Right lobe of liver (tissue), 6 donors: Measurements from ENCODE around the gene GLS. TPM values are rescaled to one million over a fixed set of nuclear protein-coding genes. Genes with fewer than 3 reads are reported as not detected.
A peak's percentile ranks its signal among the peaks of the same experiment; 100 is the strongest.

Source experiments
- ATAC-seq, 4 donors: fragments of 200-7000 bp; cut with Tn5 transposase; one replicate each; pipeline ENCODE4 v1.9.1; 2020; ENCODE audit warnings: mild to moderate bottlenecking in 4 of 4, moderate library complexity in 4 of 4
- DNase-seq, 3 donors: peaks; one replicate each; pipeline ENCODE4 v3.0.0-alpha.2; 2020
- H3K27ac ChIP-seq, 3 donors: fragments of 200-600 bp; one replicate each; pipeline ENCODE4 v1.8.0; 2022
- H3K27me3 ChIP-seq, 2 donors: fragments of 200-600 bp; one replicate each; pipeline ENCODE4 v1.8.0; 2022
- H3K36me3 ChIP-seq, 4 donors: fragments of 200-600 bp; sonication (generic) in 1 of 4; one replicate each; pipeline versions ENCODE4 v1.5.1 to v1.8.0; 2017 to 2022; ENCODE audit warnings: control low read depth in 1 of 4
- H3K4me1 ChIP-seq, 4 donors: fragments of 200-600 bp; sonication (generic) in 1 of 4; one replicate each; pipeline versions ENCODE4 v1.5.1 to v1.8.0; 2017 to 2022; ENCODE audit warnings: control low read depth in 1 of 4
- H3K4me3 ChIP-seq, 3 donors: fragments of 200-600 bp; one replicate each; pipeline ENCODE4 v1.8.0; 2022
- H3K9me3 ChIP-seq, 4 donors: fragments of 200-600 bp; sonication (generic) in 1 of 4; one replicate each; pipeline versions ENCODE4 v1.5.1 to v1.8.0; 2017 to 2022; ENCODE audit warnings: control low read depth in 1 of 4
- CTCF ChIP-seq, 4 donors: fragments of 200-600 bp in 3 of 4; fragments of 450-650 bp in 1 of 4; IDR thresholded peaks; one replicate each; pipeline versions ENCODE4 v1.5.1 to v1.8.0; 2016 to 2022; ENCODE audit warnings: antibody characterized with exemption in 4 of 4, mild to moderate bottlenecking in 2 of 4
- POLR2A ChIP-seq: fragments of 450-650 bp; IDR thresholded peaks from one replicate; pipeline ENCODE4 v1.6.1; 2017; ENCODE audit warnings: antibody characterized with exemption, mild to moderate bottlenecking
- WGBS: methylation state at CpG from one replicate; pipeline ENCODE4 v1.1.6; 2018; ENCODE audit warnings: low coverage, low lambda C conversion rate; ENCODE audit not compliant: insufficient coverage; ENCODE audit errors: missing lambda C conversion rate; 5-methylcytosine and 5-hydroxymethylcytosine counted together
- intact Hi-C, 2 donors: fragments of 100-400 bp; cut with DNase I; formaldehyde crosslinking; loops; one replicate each; pipeline versions ENCODE4 v1.11.2 to v1.14.1; 2022
- total RNA-seq, 6 experiments: library from RNA; depleted of rRNA in 2 of 6; stranded (reverse); fragments of >200 nt in 2 of 6; fragmentation: NEBNext Ultra II Directional in 3 of 6; extraction: Animal tissue kit (Norgen Biotek cat#: 25700) in 3 of 6; gene quantifications; one replicate each; pipeline versions ENCODE4 v1.1.0 to v1.2.4, GENCODE V29; 2016 to 2023
- donor health status: DM: no; HTN: yes; CAD: no.
- donor health status: DM: no; HTN: no; CAD: no.
- donor health status: DM: no; HTN: no; CAD: no.
- donor health status: DM: no; HTN: yes; CAD: no.
- donor health status: DM: no; HTN: yes; CAD: no.

Gene GLS
- total RNA-seq, 6 experiments from 2014 or later: 6.6 to 25.0 (median 16.9) TPM

GRCh38 chr2:190943706-190944105 lies 63.1 kb downstream of the GLS start:
- no peaks in the 10 kb centered on the region for H3K9me3 ChIP-seq
- no peak overlapping the region for H3K27ac ChIP-seq
- H3K36me3 ChIP-seq: no peaks in the 10 kb centered on the region
- no peak for DNase-seq
- H3K27me3 ChIP-seq: no peaks in the 10 kb centered on the region
- ATAC-seq: no peak
- H3K4me1 ChIP-seq: peaks cover 0 to 4% (median 0%) of the 10 kb centered on the region in 4 donors
- no peak for TF ChIP-seq CTCF (IDR thresholded peaks at IDR 0.05)
- TF ChIP-seq POLR2A: no peak
- no peak overlapping the region for H3K4me3 ChIP-seq
- intact Hi-C loops: no loop called here
- 60% methylated on average over 2 of the region's 2 CpGs for WGBS

- Histone ChIP-seq H3K4me3 (no peak overlapping the region), H3K27me3 (no peaks in the 10 kb centered on the region), H3K9me3 (no peaks in the 10 kb centered on the region), H3K27ac (no peak overlapping the region), H3K36me3 (no peaks in the 10 kb centered on the region), H3K4me1 (peaks cover 0 to 4% (median 0%) of the 10 kb centered on the region in 4 donors)
- DNase-seq (no peak), ATAC-seq (peak in 1 of 4 donors; percentile 50)
- TF ChIP-seq POLR2A: no peak
- WGBS: 11% methylated on average over 1 of the region's 1 CpG
- intact Hi-C loops: no loop called here
These were observed 66.5 kb downstream of the GLS start for GRCh38 chr2:190947141-190947540.

- no peak overlapping the region for H3K4me3 ChIP-seq
These were observed 67.2 kb downstream of the GLS start for GRCh38 chr2:190947711-190948251.

GRCh38 chr2:190948671-190949070 lies 68.0 kb downstream of the GLS start:
- intact Hi-C loops: no loop called here
- ATAC-seq: peak in 2 of 4 donors; percentile 35 to 38
- TF ChIP-seq CTCF (IDR thresholded peaks at IDR 0.05): no peak
- no peak for TF ChIP-seq POLR2A
- H3K36me3 ChIP-seq: no peaks in the 10 kb centered on the region
- H3K4me3 ChIP-seq: no peak overlapping the region
- 63% methylated on average over 2 of the region's 2 CpGs for WGBS
- H3K9me3 ChIP-seq: no peaks in the 10 kb centered on the region
- peaks cover 0 to 4% (median 0%) of the 10 kb centered on the region in 4 donors for H3K4me1 ChIP-seq
- H3K27me3 ChIP-seq: no peaks in the 10 kb centered on the region
- no peak overlapping the region for H3K27ac ChIP-seq
- no peak for DNase-seq

More at GRCh38 chr2:190947711-190948251, 67.2 kb downstream of the GLS start:
- no peaks in the 10 kb centered on the region for H3K9me3 ChIP-seq
- no peak overlapping the region for H3K27ac ChIP-seq
- 38% methylated on average over 2 of the region's 2 CpGs for WGBS
- H3K36me3 ChIP-seq: no peaks in the 10 kb centered on the region
- ATAC-seq (peak; percentile 48 to 73 (median 52)), DNase-seq (no peak)
- intact Hi-C loops: no loop called here
- TF ChIP-seq POLR2A (no peak), CTCF (IDR thresholded peaks at IDR 0.05) (peak in 1 of 4 donors; percentile 0)
- peaks cover 0 to 4% (median 0%) of the 10 kb centered on the region in 4 donors for H3K4me1 ChIP-seq
- no peaks in the 10 kb centered on the region for H3K27me3 ChIP-seq

- WGBS: 88% methylated on average over 1 of the region's 3 CpGs
- no peaks in the 10 kb centered on the region for H3K9me3 ChIP-seq
These were observed 70.0 kb downstream of the GLS start for GRCh38 chr2:190950566-190950991.

More at GRCh38 chr2:190950566-190950991, 70.0 kb downstream of the GLS start:
- Histone ChIP-seq H3K36me3 (no peaks in the 10 kb centered on the region), H3K4me3 (no peak overlapping the region), H3K27ac (no peak overlapping the region), H3K27me3 (no peaks in the 10 kb centered on the region), H3K4me1 (peaks cover 0 to 4% (median 0%) of the 10 kb centered on the region in 4 donors)
- intact Hi-C loops: no loop called here
- no peak for TF ChIP-seq CTCF (IDR thresholded peaks at IDR 0.05)
- TF ChIP-seq POLR2A: no peak
- DNase-seq: no peak
- ATAC-seq: no peak
